Measurements from ENCODE around the gene ITSN1.

Gene ITSN1

GRCh38 chr21:33799378-33800090 is 157.2 kb downstream of the ITSN1 start:
- TF ChIP-seq CTCF (IDR thresholded peaks at IDR 0.05) (no peak), ZFX (IDR thresholded peaks at IDR 0.05; ENCODE audit: borderline replicate concordance) (no peak)
- no peak overlapping the region for H3K27ac ChIP-seq

- no peak for TF ChIP-seq CTCF (IDR thresholded peaks at IDR 0.05)
- no peak for TF ChIP-seq ZFX (IDR thresholded peaks at IDR 0.05; ENCODE audit: borderline replicate concordance)
- H3K27ac ChIP-seq, result peak overlapping the region; percentile 57
Observed at GRCh38 chr21:33800753-33801423, 158.6 kb downstream of the ITSN1 start.

GRCh38 chr21:33801424-33802405 is 159.4 kb downstream of the ITSN1 start:
- peak overlapping the region; percentile 57 for H3K27ac ChIP-seq
- TF ChIP-seq CTCF (IDR thresholded peaks at IDR 0.05) (no peak), ZFX (IDR thresholded peaks at IDR 0.05; ENCODE audit: borderline replicate concordance) (no peak)

- no peak for TF ChIP-seq ZFX (IDR thresholded peaks at IDR 0.05; ENCODE audit: borderline replicate concordance)
- no peak for TF ChIP-seq CTCF (IDR thresholded peaks at IDR 0.05)
- peak overlapping the region; percentile 57 for H3K27ac ChIP-seq
Observed at GRCh38 chr21:33802481-33802880, 160.2 kb downstream of the ITSN1 start.

GRCh38 chr21:33808715-33809367 is 166.5 kb downstream of the ITSN1 start:
- H3K27ac ChIP-seq, result no peak overlapping the region
- no peak for TF ChIP-seq ZFX (IDR thresholded peaks at IDR 0.05; ENCODE audit: borderline replicate concordance)
- TF ChIP-seq CTCF (IDR thresholded peaks at IDR 0.05), result no peak

- H3K27ac ChIP-seq, result no peak overlapping the region
- no peak for TF ChIP-seq ZFX (IDR thresholded peaks at IDR 0.05; ENCODE audit: borderline replicate concordance)
- no peak for TF ChIP-seq CTCF (IDR thresholded peaks at IDR 0.05)
Observed at GRCh38 chr21:33810766-33811165, 168.5 kb downstream of the ITSN1 start.
